ENCODE data around the gene OR2V1.
"Not testable (repeated sequence)": the region's sequence is repeated elsewhere in the genome, so short reads cannot be mapped to it uniquely, and the experiment has no call there.

Gene OR2V1

GRCh38 chr5:181159286-181160151, 28.6 kb upstream of the OR2V1 start:
- DNase-seq: peak; percentile 87

- no peak for DNase-seq
Measured at GRCh38 chr5:181158869-181159268, 27.9 kb upstream of the OR2V1 start.

GRCh38 chr5:181156758-181157157, 25.8 kb upstream of the OR2V1 start:
- no peak for DNase-seq

- no peak for DNase-seq
Measured at GRCh38 chr5:181153814-181154213, 22.8 kb upstream of the OR2V1 start.

- no peak for DNase-seq
Measured at GRCh38 chr5:181152406-181152805, 21.4 kb upstream of the OR2V1 start.

GRCh38 chr5:181151146-181151545, 20.2 kb upstream of the OR2V1 start:
- no peak for DNase-seq

GRCh38 chr5:181149806-181150733, 19.1 kb upstream of the OR2V1 start:
- no peak for DNase-seq

- DNase-seq: no peak
Measured at GRCh38 chr5:181149355-181149754, 18.4 kb upstream of the OR2V1 start.

GRCh38 chr5:181146927-181147636, 16.1 kb upstream of the OR2V1 start, which contains the start of gene OR2V2:
Gene OR2V2 (plus strand): TSS chr5:181147586. CDS start chr5:181154943, 7,357 bp downstream.
- DNase-seq: not testable (repeated sequence)

GRCh38 chr5:181145133-181145532, 14.2 kb upstream of the OR2V1 start:
- DNase-seq: no peak

GRCh38 chr5:181142054-181142453, 11.1 kb upstream of the OR2V1 start:
- no peak for DNase-seq

- DNase-seq: no peak
Measured at GRCh38 chr5:181140766-181141165, 9.8 kb upstream of the OR2V1 start.

GRCh38 chr5:181138258-181138657, 7.3 kb upstream of the OR2V1 start:
- DNase-seq: no peak

- DNase-seq: no peak
Measured at GRCh38 chr5:181136361-181136955, 5.5 kb upstream of the OR2V1 start.

- no peak for DNase-seq
Measured at GRCh38 chr5:181134259-181134658, 3.3 kb upstream of the OR2V1 start.

GRCh38 chr5:181133610-181134231, 2.8 kb upstream of the OR2V1 start:
- no peak for DNase-seq

GRCh38 chr5:181133083-181133482, 2.1 kb upstream of the OR2V1 start:
- DNase-seq: no peak

GRCh38 chr5:181131514-181131913, 545 bp upstream of the OR2V1 start:
- no peak for DNase-seq

- not testable (repeated sequence) for DNase-seq
Measured at GRCh38 chr5:181130081-181130480, 888 bp downstream of the OR2V1 start.

- DNase-seq: no peak
Measured at GRCh38 chr5:181129601-181130000, 1.4 kb downstream of the OR2V1 start.

GRCh38 chr5:181127907-181128626, 2.9 kb downstream of the OR2V1 start:
- no peak for DNase-seq

Data from NCI-H345 (cell line).